Type B pancreatic cell (in vitro differentiated cells): ENCODE measurements around the gene LARP1B. TPM values are rescaled to one million over a fixed set of nuclear protein-coding genes. Genes with fewer than 3 reads are reported as not detected.
A peak's percentile ranks its signal among the peaks of the same experiment; 100 is the strongest.
"Not testable (repeated sequence)": the region's sequence is repeated elsewhere in the genome, so short reads cannot be mapped to it uniquely, and the experiment has no call there.

Experiments
- DNase-seq: peaks from one replicate; pipeline ENCODE4 v3.0.0; 2021; ENCODE audit warnings: mixed read lengths; ENCODE audit not compliant: unreplicated experiment; ENCODE audit errors: extremely low spot score
- H3K27ac Mint-ChIP-seq: 2 replicates; pipeline ENCODE4 v1.8.0; 2021; ENCODE audit warnings: mild to moderate bottlenecking, mixed read lengths
- H3K27me3 Mint-ChIP-seq: 2 replicates; pipeline ENCODE4 v1.8.0; 2021; ENCODE audit warnings: mixed read lengths
- H3K36me3 Mint-ChIP-seq: 2 replicates; pipeline ENCODE4 v1.8.0; 2021; ENCODE audit warnings: mixed read lengths
- H3K4me1 Mint-ChIP-seq: one replicate; pipeline ENCODE4 v1.8.0; 2021; ENCODE audit warnings: mixed read lengths; ENCODE audit not compliant: unreplicated experiment
- H3K4me3 Mint-ChIP-seq: 2 replicates; pipeline ENCODE4 v1.8.0; 2021; ENCODE audit warnings: mild to moderate bottlenecking, mixed read lengths
- H3K9me3 Mint-ChIP-seq: 2 replicates; pipeline ENCODE4 v1.8.0; 2021; ENCODE audit warnings: mixed read lengths
- long read RNA-seq: library from polyadenylated mRNA; unstranded; transcript quantifications from one replicate; pipeline ENCODE4 v2.0.0, GENCODE V29; 2020
- total RNA-seq: library from RNA; stranded (reverse); gene quantifications from 2 replicates; pipeline ENCODE4 v1.2.1, GENCODE V29; 2021; ENCODE audit warnings: low replicate concordance
- TF ChIP-seq, protein P1 (sequence below): fragments of 200-600 bp; sonication (generic); conservative IDR thresholded peaks from 2 replicates; pipeline ENCODE4 v1.5.0; 2021; ENCODE audit warnings: antibody characterized with exemption, mild to moderate bottlenecking

Gene LARP1B
- 15.4 and 16.1 TPM in 2 replicates for total RNA-seq
- long read RNA-seq, transcript LARP1B-202 (10 exons, 2,151 nt) = major isoform, 12 of 21 reads
- long read RNA-seq, partial matches to known transcripts = 3 of 21 reads
- long read RNA-seq, other reads (novel, unspliced or antisense) = 5 of 21 reads

DNA sequence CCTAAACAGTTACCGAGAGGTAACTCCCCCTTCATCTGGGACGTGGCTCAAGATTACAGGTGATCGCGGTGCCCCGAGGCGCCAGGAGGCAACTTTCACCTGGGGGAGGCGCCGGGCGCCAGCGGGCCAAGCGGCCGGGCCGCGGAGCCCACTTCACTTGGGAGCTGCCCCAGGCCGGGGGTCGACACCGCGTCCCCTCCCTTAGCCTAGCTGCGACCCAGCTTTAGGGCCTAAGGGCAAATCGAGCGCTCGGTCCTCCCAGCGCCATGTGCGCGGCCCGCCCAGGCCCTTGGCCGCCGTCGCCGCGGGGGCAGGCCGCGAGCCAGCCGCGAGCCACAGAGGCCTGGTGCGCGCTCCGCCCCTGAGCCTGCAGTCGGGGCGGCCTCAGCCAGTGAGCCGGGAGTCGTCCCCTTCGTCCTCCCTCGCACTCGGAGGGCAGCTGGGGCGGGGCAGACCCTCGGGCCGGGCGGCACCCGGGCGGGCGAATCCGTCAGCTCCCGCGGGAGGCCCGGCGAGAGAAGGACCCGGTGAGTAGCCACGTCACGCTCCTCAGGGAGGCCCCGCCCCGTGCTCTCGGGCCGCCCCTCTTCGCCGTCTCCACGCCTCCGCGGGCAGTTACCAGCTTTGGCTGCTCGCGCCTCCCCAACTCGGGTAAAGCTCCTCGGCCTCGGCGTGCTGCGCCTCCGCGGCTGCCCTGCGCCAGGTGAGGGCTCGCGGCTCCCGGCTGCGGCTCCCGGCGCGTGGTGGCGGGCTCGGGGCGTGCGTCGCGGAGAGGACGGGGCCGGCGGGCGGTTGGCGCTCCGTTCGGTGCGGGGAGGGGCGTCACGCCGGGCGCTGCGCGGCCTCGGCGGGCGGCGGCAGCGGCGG is at the start of gene LARP1B:
TSS of gene LARP1B (plus strand) at position 614 of the 867 bp plus-strand sequence. CDS start 13,640 bp downstream, outside the sequence.
- no peaks in the 10 kb centered on the region for H3K27me3 Mint-ChIP-seq
- DNase-seq = peak; percentile 95
- TF ChIP-seq, protein P1, sequence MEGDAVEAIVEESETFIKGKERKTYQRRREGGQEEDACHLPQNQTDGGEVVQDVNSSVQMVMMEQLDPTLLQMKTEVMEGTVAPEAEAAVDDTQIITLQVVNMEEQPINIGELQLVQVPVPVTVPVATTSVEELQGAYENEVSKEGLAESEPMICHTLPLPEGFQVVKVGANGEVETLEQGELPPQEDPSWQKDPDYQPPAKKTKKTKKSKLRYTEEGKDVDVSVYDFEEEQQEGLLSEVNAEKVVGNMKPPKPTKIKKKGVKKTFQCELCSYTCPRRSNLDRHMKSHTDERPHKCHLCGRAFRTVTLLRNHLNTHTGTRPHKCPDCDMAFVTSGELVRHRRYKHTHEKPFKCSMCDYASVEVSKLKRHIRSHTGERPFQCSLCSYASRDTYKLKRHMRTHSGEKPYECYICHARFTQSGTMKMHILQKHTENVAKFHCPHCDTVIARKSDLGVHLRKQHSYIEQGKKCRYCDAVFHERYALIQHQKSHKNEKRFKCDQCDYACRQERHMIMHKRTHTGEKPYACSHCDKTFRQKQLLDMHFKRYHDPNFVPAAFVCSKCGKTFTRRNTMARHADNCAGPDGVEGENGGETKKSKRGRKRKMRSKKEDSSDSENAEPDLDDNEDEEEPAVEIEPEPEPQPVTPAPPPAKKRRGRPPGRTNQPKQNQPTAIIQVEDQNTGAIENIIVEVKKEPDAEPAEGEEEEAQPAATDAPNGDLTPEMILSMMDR = no peak
- H3K36me3 Mint-ChIP-seq = no peaks in the 10 kb centered on the region
- H3K27ac Mint-ChIP-seq = peak within 1 kb of the TSS; percentile 95
- no peaks in the 10 kb centered on the region for H3K9me3 Mint-ChIP-seq
- peaks cover 8% of the 10 kb centered on the region for H3K4me1 Mint-ChIP-seq
- peak within 1 kb of the TSS; percentile 95 for H3K4me3 Mint-ChIP-seq

DNA sequence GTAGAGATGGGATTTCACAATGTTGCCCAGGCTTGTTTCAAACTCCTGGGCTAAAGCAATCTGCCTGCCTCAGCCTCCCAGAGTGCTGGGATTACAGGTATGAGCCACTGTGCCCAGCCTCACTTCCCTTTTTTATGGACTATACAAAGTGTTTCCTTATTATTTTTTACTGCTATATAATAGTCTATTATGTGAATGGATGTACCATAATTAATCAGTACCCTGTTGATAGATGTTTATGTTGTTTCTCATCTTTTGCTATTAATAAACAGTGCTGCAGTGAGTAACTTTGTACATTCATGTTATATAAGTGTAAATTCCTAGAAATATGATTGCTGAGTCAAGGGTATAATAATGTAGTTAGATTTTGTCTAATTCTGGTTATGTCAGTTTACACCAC is 35.8 kb upstream of the LARP1B start:
- DNase-seq = no peak
- Mint-ChIP-seq H3K4me1 (no peaks in the 10 kb centered on the region), H3K27ac (no peak overlapping the region), H3K36me3 (peaks cover 24% of the 10 kb centered on the region), H3K4me3 (no peak overlapping the region), H3K9me3 (peaks cover 5% of the 10 kb centered on the region), H3K27me3 (no peaks in the 10 kb centered on the region)
- TF ChIP-seq, protein P1 = no peak

DNA sequence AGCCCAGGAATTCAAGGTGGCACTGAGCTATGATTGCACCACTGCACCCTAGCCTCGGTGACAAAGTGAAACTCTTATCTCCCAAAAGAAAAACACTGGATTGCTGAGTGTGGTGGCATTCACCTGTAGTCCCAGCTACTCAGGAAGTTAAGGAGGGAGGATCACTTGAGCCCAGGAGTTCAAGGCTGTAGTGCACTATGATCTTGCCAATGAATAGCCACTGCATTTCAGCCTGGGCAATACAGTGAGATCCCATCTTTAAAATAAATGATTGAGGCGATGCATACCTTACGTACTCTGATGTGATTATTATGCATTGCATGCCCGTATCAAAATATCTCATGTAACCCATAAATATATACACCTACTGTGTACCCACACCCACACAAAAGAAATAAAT is 31.2 kb upstream of the LARP1B start:
- H3K4me1 Mint-ChIP-seq = peaks cover 7% of the 10 kb centered on the region
- H3K36me3 Mint-ChIP-seq = peaks cover 21% of the 10 kb centered on the region
- H3K27ac Mint-ChIP-seq = no peak overlapping the region
- H3K9me3 Mint-ChIP-seq = no peaks in the 10 kb centered on the region
- TF ChIP-seq, protein P1 = no peak
- H3K27me3 Mint-ChIP-seq = no peaks in the 10 kb centered on the region
- H3K4me3 Mint-ChIP-seq = no peak overlapping the region
- no peak for DNase-seq

DNA sequence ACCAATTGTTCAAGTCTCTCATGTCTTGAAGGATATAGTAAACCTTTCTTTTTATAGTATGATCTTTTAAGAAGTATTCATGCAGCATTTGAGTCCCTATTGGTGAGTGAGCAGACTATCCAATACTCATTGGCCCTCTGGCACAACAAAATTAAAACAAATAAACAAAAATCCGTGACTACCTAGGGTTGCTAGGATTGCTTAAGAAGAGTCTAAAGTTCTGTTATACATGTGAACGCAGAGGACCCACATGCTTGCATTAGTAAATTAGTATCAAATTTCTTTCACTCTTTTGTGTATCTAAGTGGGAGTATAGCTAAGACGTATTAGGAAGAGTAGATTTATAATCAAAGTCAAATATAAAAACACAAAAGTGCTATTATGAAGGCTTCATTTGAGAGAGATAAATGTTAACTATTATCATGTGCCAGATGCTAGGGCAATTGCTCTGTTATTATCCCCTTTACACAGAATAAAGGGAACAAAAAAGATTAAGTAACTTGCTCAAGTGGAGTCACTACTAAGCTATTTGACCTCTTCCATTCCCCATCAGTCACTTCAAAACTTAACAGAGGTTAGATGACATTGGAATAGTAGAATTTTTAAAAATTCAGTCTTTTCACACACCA is 29.2 kb upstream of the LARP1B start:
- Mint-ChIP-seq H3K27ac (no peak overlapping the region), H3K4me3 (no peak overlapping the region), H3K27me3 (no peaks in the 10 kb centered on the region), H3K9me3 (no peaks in the 10 kb centered on the region), H3K4me1 (peaks cover 7% of the 10 kb centered on the region), H3K36me3 (peaks cover 15% of the 10 kb centered on the region)
- TF ChIP-seq, protein P1 = no peak
- no peak for DNase-seq

DNA sequence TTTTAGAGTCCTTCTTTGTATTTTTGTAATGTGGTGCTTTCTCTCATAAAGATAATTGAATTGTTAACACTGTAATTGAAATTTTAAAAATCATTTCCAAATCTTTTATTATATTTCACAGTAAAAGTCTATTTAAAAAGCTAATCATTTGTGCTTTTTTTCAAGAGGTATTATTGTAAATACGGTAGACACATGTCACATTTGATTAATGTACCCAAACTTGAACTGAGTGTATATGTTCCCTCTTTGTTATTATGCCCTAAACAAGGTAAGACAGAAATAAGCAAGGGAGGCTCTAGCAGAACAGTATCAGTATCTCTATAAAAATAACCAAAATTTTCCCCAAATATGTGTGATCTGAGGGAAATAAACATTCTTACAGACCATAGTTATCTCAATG is 21.5 kb upstream of the LARP1B start:
- no peaks in the 10 kb centered on the region for H3K4me1 Mint-ChIP-seq
- TF ChIP-seq, protein P1 = no peak
- DNase-seq = no peak
- H3K9me3 Mint-ChIP-seq = no peaks in the 10 kb centered on the region
- no peak overlapping the region for H3K4me3 Mint-ChIP-seq
- H3K27me3 Mint-ChIP-seq = no peaks in the 10 kb centered on the region
- no peak overlapping the region for H3K27ac Mint-ChIP-seq
- no peaks in the 10 kb centered on the region for H3K36me3 Mint-ChIP-seq

DNA sequence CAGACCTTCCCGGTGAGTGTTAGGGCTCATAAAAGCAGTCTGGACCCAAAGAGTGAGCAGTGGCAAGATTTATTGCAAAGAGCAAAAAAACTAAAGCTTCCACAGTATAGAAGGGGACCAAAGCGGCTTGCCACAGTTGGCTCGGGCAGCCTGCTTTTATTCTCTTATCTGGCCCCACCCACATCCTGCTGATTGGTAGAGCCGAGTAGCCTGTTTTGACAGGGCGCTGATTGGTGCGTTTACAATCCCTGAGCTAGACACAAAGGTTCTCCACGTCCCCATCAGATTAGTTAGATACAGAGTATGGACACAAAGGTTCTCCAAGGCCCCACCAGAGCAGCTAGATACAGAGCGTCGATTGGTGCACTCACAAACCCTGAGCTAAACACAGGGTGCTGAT is 14.1 kb upstream of the LARP1B start:
- not testable (repeated sequence) for H3K27me3 Mint-ChIP-seq, H3K4me1 Mint-ChIP-seq, H3K36me3 Mint-ChIP-seq, DNase-seq, H3K9me3 Mint-ChIP-seq, H3K27ac Mint-ChIP-seq, H3K4me3 Mint-ChIP-seq

DNA sequence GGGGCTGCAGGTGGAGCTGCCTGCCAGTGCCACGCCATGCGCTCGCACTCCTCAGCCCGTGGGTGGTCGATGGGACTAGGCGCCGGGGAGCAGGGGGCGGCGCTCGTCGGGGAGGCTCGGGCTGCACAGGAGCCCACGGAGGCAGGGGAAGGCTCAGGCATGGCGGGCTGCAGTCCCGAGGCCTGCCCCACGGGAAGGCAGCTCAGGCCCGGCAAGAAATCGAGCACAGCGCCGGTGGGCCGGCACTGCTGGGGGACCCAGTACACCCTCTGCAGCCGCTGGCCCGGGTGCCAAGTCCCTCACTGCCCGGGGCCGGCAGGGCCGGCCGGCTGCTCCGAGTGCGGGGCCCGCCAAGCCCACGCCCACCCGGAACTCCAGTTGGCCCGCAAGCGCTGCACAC is 13.6 kb upstream of the LARP1B start:
- H3K4me3 Mint-ChIP-seq, H3K36me3 Mint-ChIP-seq, H3K27ac Mint-ChIP-seq, H3K9me3 Mint-ChIP-seq, H3K4me1 Mint-ChIP-seq, H3K27me3 Mint-ChIP-seq, DNase-seq: not testable (repeated sequence)
